Measurements from ENCODE around the gene RPL35.
"Not testable (repeated sequence)": the region's sequence is repeated elsewhere in the genome, so short reads cannot be mapped to it uniquely, and the experiment has no call there.

The RPL35 gene

GRCh38 chr9:124849801-124850200, 12.0 kb downstream of the RPL35 start:
- no peaks in the 10 kb centered on the region for H3K27me3 ChIP-seq (ENCODE audit: control insufficient read depth, insufficient read depth, low read length)
- H3K27ac ChIP-seq (ENCODE audit: low read depth, low read length): no peak overlapping the region
- no peak overlapping the region for H3K4me3 ChIP-seq (ENCODE audit: low read depth, low read length)
- no peaks in the 10 kb centered on the region for H3K9me3 ChIP-seq (ENCODE audit: control insufficient read depth, insufficient read depth, low read length)
- H3K36me3 ChIP-seq (ENCODE audit: control insufficient read depth, insufficient read depth, low read length): no peaks in the 10 kb centered on the region
- no peak overlapping the region for H3K9ac ChIP-seq (ENCODE audit: low read depth, low read length)
- H3K4me1 ChIP-seq (ENCODE audit: control insufficient read depth, insufficient read depth, low read length): 0 out of 2 replicates have a peak, but pooled peaks cover 3% of the 10 kb centered on the region

- Histone ChIP-seq H3K27ac (ENCODE audit: low read depth, low read length) (no peak overlapping the region), H3K27me3 (ENCODE audit: control insufficient read depth, insufficient read depth, low read length) (no peaks in the 10 kb centered on the region), H3K4me1 (ENCODE audit: control insufficient read depth, insufficient read depth, low read length) (no peaks in the 10 kb centered on the region)
Measured at GRCh38 chr9:124846969-124847368, 14.8 kb downstream of the RPL35 start.

GRCh38 chr9:124846467-124846866, 15.3 kb downstream of the RPL35 start:
- H3K9ac ChIP-seq (ENCODE audit: low read depth, low read length); H3K4me3 ChIP-seq (ENCODE audit: low read depth, low read length); H3K36me3 ChIP-seq (ENCODE audit: control insufficient read depth, insufficient read depth, low read length); H3K27me3 ChIP-seq (ENCODE audit: control insufficient read depth, insufficient read depth, low read length); H3K9me3 ChIP-seq (ENCODE audit: control insufficient read depth, insufficient read depth, low read length); H3K27ac ChIP-seq (ENCODE audit: low read depth, low read length); H3K4me1 ChIP-seq (ENCODE audit: control insufficient read depth, insufficient read depth, low read length): not testable (repeated sequence)

More at GRCh38 chr9:124846969-124847368, 14.8 kb downstream of the RPL35 start:
- H3K36me3 ChIP-seq (ENCODE audit: control insufficient read depth, insufficient read depth, low read length): no peaks in the 10 kb centered on the region
- no peaks in the 10 kb centered on the region for H3K9me3 ChIP-seq (ENCODE audit: control insufficient read depth, insufficient read depth, low read length)
- no peak overlapping the region for H3K9ac ChIP-seq (ENCODE audit: low read depth, low read length)
- no peak overlapping the region for H3K4me3 ChIP-seq (ENCODE audit: low read depth, low read length)

GRCh38 chr9:124844291-124844690, 17.5 kb downstream of the RPL35 start:
- no peaks in the 10 kb centered on the region; the same call in 1 of the 2 replicates for H3K4me1 ChIP-seq (ENCODE audit: control insufficient read depth, insufficient read depth, low read length)

GRCh38 chr9:124843456-124844034, 18.2 kb downstream of the RPL35 start:
- no peak overlapping the region for H3K4me3 ChIP-seq (ENCODE audit: low read depth, low read length)
- no peaks in the 10 kb centered on the region; the same call in 1 of the 2 replicates for H3K4me1 ChIP-seq (ENCODE audit: control insufficient read depth, insufficient read depth, low read length)
- no peaks in the 10 kb centered on the region for H3K27me3 ChIP-seq (ENCODE audit: control insufficient read depth, insufficient read depth, low read length)
- no peaks in the 10 kb centered on the region for H3K9me3 ChIP-seq (ENCODE audit: control insufficient read depth, insufficient read depth, low read length)
- H3K9ac ChIP-seq (ENCODE audit: low read depth, low read length): no peak overlapping the region
- no peak overlapping the region for H3K27ac ChIP-seq (ENCODE audit: low read depth, low read length)
- H3K36me3 ChIP-seq (ENCODE audit: control insufficient read depth, insufficient read depth, low read length): no peaks in the 10 kb centered on the region

More at GRCh38 chr9:124844291-124844690, 17.5 kb downstream of the RPL35 start:
- no peak overlapping the region for H3K27ac ChIP-seq (ENCODE audit: low read depth, low read length)
- H3K27me3 ChIP-seq (ENCODE audit: control insufficient read depth, insufficient read depth, low read length): no peaks in the 10 kb centered on the region
- H3K4me3 ChIP-seq (ENCODE audit: low read depth, low read length): no peak overlapping the region
- no peak overlapping the region for H3K9ac ChIP-seq (ENCODE audit: low read depth, low read length)
- H3K9me3 ChIP-seq (ENCODE audit: control insufficient read depth, insufficient read depth, low read length): no peaks in the 10 kb centered on the region
- H3K36me3 ChIP-seq (ENCODE audit: control insufficient read depth, insufficient read depth, low read length): no peaks in the 10 kb centered on the region

- no peak overlapping the region for H3K4me3 ChIP-seq (ENCODE audit: low read depth, low read length)
- no peak overlapping the region for H3K27ac ChIP-seq (ENCODE audit: low read depth, low read length)
- H3K9me3 ChIP-seq (ENCODE audit: control insufficient read depth, insufficient read depth, low read length): no peaks in the 10 kb centered on the region
- no peaks in the 10 kb centered on the region for H3K27me3 ChIP-seq (ENCODE audit: control insufficient read depth, insufficient read depth, low read length)
- H3K9ac ChIP-seq (ENCODE audit: low read depth, low read length): no peak overlapping the region
- no peaks in the 10 kb centered on the region; the same call in 1 of the 2 replicates for H3K4me1 ChIP-seq (ENCODE audit: control insufficient read depth, insufficient read depth, low read length)
- no peaks in the 10 kb centered on the region for H3K36me3 ChIP-seq (ENCODE audit: control insufficient read depth, insufficient read depth, low read length)
Measured at GRCh38 chr9:124841075-124841821, 20.5 kb downstream of the RPL35 start.

GRCh38 chr9:124840300-124840833, 21.4 kb downstream of the RPL35 start:
- Histone ChIP-seq H3K4me1 (ENCODE audit: control insufficient read depth, insufficient read depth, low read length) (no peaks in the 10 kb centered on the region; the same call in 1 of the 2 replicates), H3K27ac (ENCODE audit: low read depth, low read length) (peak overlapping the region; percentile 52), H3K27me3 (ENCODE audit: control insufficient read depth, insufficient read depth, low read length) (no peaks in the 10 kb centered on the region), H3K36me3 (ENCODE audit: control insufficient read depth, insufficient read depth, low read length) (no peaks in the 10 kb centered on the region), H3K9me3 (ENCODE audit: control insufficient read depth, insufficient read depth, low read length) (no peaks in the 10 kb centered on the region), H3K4me3 (ENCODE audit: low read depth, low read length) (no peak overlapping the region), H3K9ac (ENCODE audit: low read depth, low read length) (no peak overlapping the region)

GRCh38 chr9:124839612-124840299, 22.0 kb downstream of the RPL35 start:
- Histone ChIP-seq H3K36me3 (ENCODE audit: control insufficient read depth, insufficient read depth, low read length) (no peaks in the 10 kb centered on the region), H3K27me3 (ENCODE audit: control insufficient read depth, insufficient read depth, low read length) (no peaks in the 10 kb centered on the region), H3K27ac (ENCODE audit: low read depth, low read length) (peak overlapping the region; percentile 52), H3K9ac (ENCODE audit: low read depth, low read length) (no peak overlapping the region), H3K4me3 (ENCODE audit: low read depth, low read length) (no peak overlapping the region), H3K9me3 (ENCODE audit: control insufficient read depth, insufficient read depth, low read length) (no peaks in the 10 kb centered on the region), H3K4me1 (ENCODE audit: control insufficient read depth, insufficient read depth, low read length) (no peaks in the 10 kb centered on the region; the same call in 1 of the 2 replicates)

- H3K4me3 ChIP-seq (ENCODE audit: low read depth, low read length); H3K9ac ChIP-seq (ENCODE audit: low read depth, low read length); H3K4me1 ChIP-seq (ENCODE audit: control insufficient read depth, insufficient read depth, low read length); H3K9me3 ChIP-seq (ENCODE audit: control insufficient read depth, insufficient read depth, low read length); H3K27me3 ChIP-seq (ENCODE audit: control insufficient read depth, insufficient read depth, low read length); H3K36me3 ChIP-seq (ENCODE audit: control insufficient read depth, insufficient read depth, low read length); H3K27ac ChIP-seq (ENCODE audit: low read depth, low read length): not testable (repeated sequence)
Measured at GRCh38 chr9:124838567-124839275, 23.0 kb downstream of the RPL35 start.

GRCh38 chr9:124838132-124838531, 23.6 kb downstream of the RPL35 start:
- H3K4me1 ChIP-seq (ENCODE audit: control insufficient read depth, insufficient read depth, low read length); H3K27ac ChIP-seq (ENCODE audit: low read depth, low read length); H3K9ac ChIP-seq (ENCODE audit: low read depth, low read length); H3K27me3 ChIP-seq (ENCODE audit: control insufficient read depth, insufficient read depth, low read length); H3K4me3 ChIP-seq (ENCODE audit: low read depth, low read length); H3K36me3 ChIP-seq (ENCODE audit: control insufficient read depth, insufficient read depth, low read length); H3K9me3 ChIP-seq (ENCODE audit: control insufficient read depth, insufficient read depth, low read length): not testable (repeated sequence)

Measured in HUES48 (cell line).